GM18868 (cell line): ENCODE data around the gene STAT3.

ENCODE experiments used
- ATAC-seq: cut with Tn5 transposase; IDR thresholded peaks from one replicate; pipeline ENCODE4 v1.9.1; 2021; ENCODE audit warnings: mild to moderate bottlenecking, moderate library complexity; ENCODE audit not compliant: unreplicated experiment

Gene STAT3

GRCh38 chr17:42354956-42355843, 33.0 kb downstream of the STAT3 start:
- ATAC-seq = no peak

- ATAC-seq = no peak
Measured at GRCh38 chr17:42348104-42348503, 40.1 kb downstream of the STAT3 start.

GRCh38 chr17:42347606-42348005, 40.6 kb downstream of the STAT3 start:
- no peak for ATAC-seq

GRCh38 chr17:42347198-42347597, 41.0 kb downstream of the STAT3 start:
- ATAC-seq = no peak

- ATAC-seq = no peak
Measured at GRCh38 chr17:42346481-42346880, 41.8 kb downstream of the STAT3 start.

- no peak for ATAC-seq
Measured at GRCh38 chr17:42345396-42346073, 42.7 kb downstream of the STAT3 start.

- no peak for ATAC-seq
Measured at GRCh38 chr17:42342242-42343008, 45.8 kb downstream of the STAT3 start.

GRCh38 chr17:42341568-42341967, 46.7 kb downstream of the STAT3 start:
- no peak for ATAC-seq

- ATAC-seq = no peak
Measured at GRCh38 chr17:42340691-42341127, 47.5 kb downstream of the STAT3 start.

GRCh38 chr17:42339221-42339620, 49.0 kb downstream of the STAT3 start:
- ATAC-seq = no peak

GRCh38 chr17:42338427-42338985, 49.7 kb downstream of the STAT3 start:
- ATAC-seq = no peak

- no peak for ATAC-seq
Measured at GRCh38 chr17:42337442-42337841, 50.8 kb downstream of the STAT3 start.

- ATAC-seq = no peak
Measured at GRCh38 chr17:42334677-42335076, 53.6 kb downstream of the STAT3 start.

- no peak for ATAC-seq
Measured at GRCh38 chr17:42333053-42333452, 55.2 kb downstream of the STAT3 start.

GRCh38 chr17:42329025-42329976, 58.9 kb downstream of the STAT3 start:
- no peak for ATAC-seq

- ATAC-seq = no peak
Measured at GRCh38 chr17:42325026-42325425, 63.2 kb downstream of the STAT3 start.

GRCh38 chr17:42323268-42323773, 64.9 kb downstream of the STAT3 start:
- ATAC-seq = no peak

- ATAC-seq = no peak
Measured at GRCh38 chr17:42322382-42323267, 65.6 kb downstream of the STAT3 start.

GRCh38 chr17:42321555-42321954, 66.7 kb downstream of the STAT3 start:
- no peak for ATAC-seq
